Measurements from ENCODE around the gene PPEF2.
"Not testable (repeated sequence)": the region's sequence is repeated elsewhere in the genome, so short reads cannot be mapped to it uniquely, and the experiment has no call there.

Gene PPEF2

DNA sequence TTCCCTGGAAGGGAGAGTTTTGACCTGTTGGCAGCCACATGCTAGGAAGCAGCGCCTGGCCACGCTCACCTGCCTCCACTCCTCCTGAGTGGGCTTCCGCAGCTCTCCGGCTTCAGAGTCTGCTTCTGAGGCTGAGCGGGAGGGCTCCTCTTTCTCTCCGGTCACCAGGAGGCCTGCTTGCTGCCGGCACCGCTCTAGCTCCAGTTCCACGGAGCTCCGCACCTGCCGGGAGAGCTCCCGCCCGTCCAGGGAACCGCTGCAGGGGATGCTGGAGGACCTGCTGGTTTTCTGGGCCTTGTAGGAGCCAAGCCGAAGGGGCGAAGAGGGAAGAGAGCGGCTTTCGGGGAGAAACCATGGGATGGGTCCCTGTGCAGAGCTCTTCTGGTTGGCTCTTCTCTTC lies 26.0 kb downstream of the PPEF2 start:
- H3K27ac ChIP-seq (ENCODE audit: low read depth, low read length): no peak overlapping the region
- H3K4me3 ChIP-seq (ENCODE audit: low read depth in 1 of 2, low read length in 2 of 2): no peak overlapping the region
- no peaks in the 10 kb centered on the region for H3K9me3 ChIP-seq (ENCODE audit: control insufficient read depth in 1 of 2, low read length in 2 of 2)
- no peaks in the 10 kb centered on the region for H3K4me1 ChIP-seq (ENCODE audit: control insufficient read depth in 1 of 2, insufficient read depth in 2 of 2, low read length in 2 of 2)
- no peak overlapping the region for H3K9ac ChIP-seq (ENCODE audit: low read depth in 1 of 2, low read length in 2 of 2)
- no peaks in the 10 kb centered on the region for H3K27me3 ChIP-seq (ENCODE audit: control insufficient read depth in 1 of 2, insufficient read depth in 2 of 2, low read length in 2 of 2)
- H3K36me3 ChIP-seq (ENCODE audit: control insufficient read depth in 1 of 2, insufficient read depth in 2 of 2, low read length in 2 of 2): no peaks in the 10 kb centered on the region

DNA sequence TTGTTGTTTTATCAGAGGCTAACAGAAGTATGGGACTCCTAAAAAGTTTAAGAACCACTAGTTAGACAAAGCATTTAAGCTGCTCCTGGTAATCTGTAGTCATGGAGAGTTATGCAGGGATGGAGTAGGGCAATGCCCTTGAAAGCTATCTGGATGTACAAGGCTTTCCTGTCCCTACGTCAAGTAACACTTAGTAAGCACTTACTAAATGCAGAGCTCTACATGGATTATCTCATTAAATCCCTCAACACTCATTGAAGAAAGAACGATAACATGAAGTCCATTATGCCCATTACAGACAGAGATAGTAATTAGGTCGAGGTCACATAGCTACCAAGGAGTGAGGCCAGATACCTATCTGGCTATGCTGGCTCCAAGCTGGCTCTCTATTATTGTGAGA lies 33.2 kb downstream of the PPEF2 start:
- Histone ChIP-seq H3K4me1 (ENCODE audit: control insufficient read depth in 1 of 2, insufficient read depth in 2 of 2, low read length in 2 of 2) (no peaks in the 10 kb centered on the region), H3K9ac (ENCODE audit: low read depth in 1 of 2, low read length in 2 of 2) (no peak overlapping the region), H3K9me3 (ENCODE audit: control insufficient read depth in 1 of 2, low read length in 2 of 2) (no peaks in the 10 kb centered on the region), H3K27ac (ENCODE audit: low read depth, low read length) (no peak overlapping the region), H3K36me3 (ENCODE audit: control insufficient read depth in 1 of 2, insufficient read depth in 2 of 2, low read length in 2 of 2) (no peaks in the 10 kb centered on the region), H3K27me3 (ENCODE audit: control insufficient read depth in 1 of 2, insufficient read depth in 2 of 2, low read length in 2 of 2) (no peaks in the 10 kb centered on the region), H3K4me3 (ENCODE audit: low read depth in 1 of 2, low read length in 2 of 2) (no peak overlapping the region)

DNA sequence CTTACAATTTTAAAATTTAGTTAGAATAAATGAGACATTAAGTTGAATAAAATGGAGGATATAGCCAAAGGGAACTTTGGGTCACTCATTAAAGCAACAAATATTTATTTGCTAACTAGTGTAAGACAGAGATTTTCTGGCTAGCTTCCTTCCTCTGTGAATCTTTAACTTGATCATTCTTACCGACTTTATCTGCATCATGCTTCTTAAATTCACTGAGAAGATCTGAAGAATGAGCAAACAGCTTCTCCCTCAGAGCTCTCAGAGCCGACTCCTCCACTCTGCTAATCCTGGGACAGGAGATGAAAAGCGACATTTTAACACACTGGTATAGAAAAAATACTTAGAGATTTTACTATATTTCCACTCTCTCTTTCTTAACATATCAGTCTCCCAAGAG lies 35.1 kb downstream of the PPEF2 start:
- H3K36me3 ChIP-seq (ENCODE audit: control insufficient read depth in 1 of 2, insufficient read depth in 2 of 2, low read length in 2 of 2): no peaks in the 10 kb centered on the region
- no peak overlapping the region for H3K4me3 ChIP-seq (ENCODE audit: low read depth in 1 of 2, low read length in 2 of 2)
- H3K27ac ChIP-seq (ENCODE audit: low read depth, low read length): no peak overlapping the region
- no peaks in the 10 kb centered on the region for H3K27me3 ChIP-seq (ENCODE audit: control insufficient read depth in 1 of 2, insufficient read depth in 2 of 2, low read length in 2 of 2)
- no peak overlapping the region for H3K9ac ChIP-seq (ENCODE audit: low read depth in 1 of 2, low read length in 2 of 2)
- H3K9me3 ChIP-seq (ENCODE audit: control insufficient read depth in 1 of 2, low read length in 2 of 2): no peaks in the 10 kb centered on the region
- no peaks in the 10 kb centered on the region for H3K4me1 ChIP-seq (ENCODE audit: control insufficient read depth in 1 of 2, insufficient read depth in 2 of 2, low read length in 2 of 2)

DNA sequence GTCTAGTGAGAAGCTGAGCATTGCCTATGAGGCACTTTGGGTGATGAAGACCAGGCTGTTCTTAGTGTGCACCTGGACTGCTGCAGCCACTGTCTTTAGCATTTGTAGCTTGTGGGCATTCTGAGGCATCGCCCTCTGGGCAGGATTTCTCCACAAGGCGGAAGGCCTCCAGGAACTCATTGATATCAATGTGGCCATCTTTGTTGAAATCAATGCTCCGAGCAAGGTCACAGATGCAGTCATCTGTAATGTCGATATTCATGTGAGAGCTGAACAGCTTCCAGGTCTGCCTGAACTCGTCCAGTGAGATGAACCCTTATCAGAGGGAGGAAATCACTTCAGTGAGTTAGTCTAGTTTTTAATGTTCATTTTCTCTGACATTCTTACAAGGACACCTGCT lies 41.6 kb downstream of the PPEF2 start:
- H3K36me3 ChIP-seq (ENCODE audit: control insufficient read depth in 1 of 2, insufficient read depth in 2 of 2, low read length in 2 of 2): no peaks in the 10 kb centered on the region
- no peak overlapping the region for H3K9ac ChIP-seq (ENCODE audit: low read depth in 1 of 2, low read length in 2 of 2)
- peaks cover 0 to 3% of the 10 kb centered on the region in 2 donors for H3K27me3 ChIP-seq (ENCODE audit: control insufficient read depth in 1 of 2, insufficient read depth in 2 of 2, low read length in 2 of 2)

DNA sequence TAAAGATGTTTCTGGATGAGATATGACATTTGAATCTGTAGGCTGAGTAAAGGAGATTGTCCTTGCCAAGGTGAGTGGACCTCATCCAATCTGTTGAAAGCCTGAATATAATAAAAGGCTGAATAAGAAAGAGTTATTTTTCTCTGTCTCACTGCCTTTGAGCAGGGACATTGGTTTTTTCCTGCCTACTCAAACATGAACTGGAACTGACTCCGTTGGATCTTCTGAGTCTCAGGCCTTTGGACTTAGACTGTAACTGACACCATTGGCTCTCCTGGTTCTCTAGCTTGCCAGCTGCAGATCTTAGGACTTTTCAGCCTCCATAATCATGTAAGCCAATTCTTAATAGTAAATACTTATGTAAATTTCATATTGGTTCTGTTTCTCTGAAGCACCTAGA lies 43.5 kb downstream of the PPEF2 start:
- Histone ChIP-seq H3K9ac (ENCODE audit: low read depth in 1 of 2, low read length in 2 of 2) (no peak overlapping the region), H3K4me3 (ENCODE audit: low read depth in 1 of 2, low read length in 2 of 2) (no peak overlapping the region), H3K27me3 (ENCODE audit: control insufficient read depth in 1 of 2, insufficient read depth in 2 of 2, low read length in 2 of 2) (peaks cover 0 to 3% of the 10 kb centered on the region in 2 donors), H3K27ac (ENCODE audit: low read depth, low read length) (no peak overlapping the region), H3K36me3 (ENCODE audit: control insufficient read depth in 1 of 2, insufficient read depth in 2 of 2, low read length in 2 of 2) (no peaks in the 10 kb centered on the region), H3K4me1 (ENCODE audit: control insufficient read depth in 1 of 2, insufficient read depth in 2 of 2, low read length in 2 of 2) (no peaks in the 10 kb centered on the region), H3K9me3 (ENCODE audit: control insufficient read depth in 1 of 2, low read length in 2 of 2) (no peaks in the 10 kb centered on the region)

More for the DNA sequence above, 41.6 kb downstream of the PPEF2 start:
- Histone ChIP-seq H3K4me3 (ENCODE audit: low read depth in 1 of 2, low read length in 2 of 2) (no peak overlapping the region), H3K9me3 (ENCODE audit: control insufficient read depth in 1 of 2, low read length in 2 of 2) (no peaks in the 10 kb centered on the region), H3K27ac (ENCODE audit: low read depth, low read length) (no peak overlapping the region), H3K4me1 (ENCODE audit: control insufficient read depth in 1 of 2, insufficient read depth in 2 of 2, low read length in 2 of 2) (no peaks in the 10 kb centered on the region)

DNA sequence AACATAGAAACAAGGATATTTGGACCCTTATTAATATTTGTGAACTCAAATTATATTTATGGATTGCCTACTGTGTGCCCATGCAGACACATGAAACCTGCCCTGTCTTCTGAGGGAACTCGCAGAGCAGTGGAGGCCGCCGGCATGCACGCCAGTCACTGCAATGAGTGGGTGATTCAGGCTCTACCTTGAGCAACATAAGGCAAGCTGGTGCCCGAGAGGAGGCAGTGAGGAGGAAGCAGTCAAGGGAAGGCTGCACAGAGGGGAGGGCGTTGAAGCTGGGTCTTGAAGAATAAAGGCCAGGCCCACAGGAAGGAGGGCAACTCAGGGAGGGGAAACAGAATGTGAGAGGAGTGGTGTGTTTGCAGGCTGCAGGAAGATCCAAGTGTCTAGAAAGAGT lies 52.8 kb downstream of the PPEF2 start:
- H3K36me3 ChIP-seq (ENCODE audit: control insufficient read depth in 1 of 2, insufficient read depth in 2 of 2, low read length in 2 of 2): no peaks in the 10 kb centered on the region
- H3K27me3 ChIP-seq (ENCODE audit: control insufficient read depth in 1 of 2, insufficient read depth in 2 of 2, low read length in 2 of 2): no peaks in the 10 kb centered on the region
- H3K27ac ChIP-seq (ENCODE audit: low read depth, low read length): no peak overlapping the region
- peaks cover under 1 to 2% of the 10 kb centered on the region in 2 donors for H3K4me1 ChIP-seq (ENCODE audit: control insufficient read depth in 1 of 2, insufficient read depth in 2 of 2, low read length in 2 of 2)
- H3K4me3 ChIP-seq (ENCODE audit: low read depth in 1 of 2, low read length in 2 of 2): no peak overlapping the region
- no peak overlapping the region for H3K9ac ChIP-seq (ENCODE audit: low read depth in 1 of 2, low read length in 2 of 2)
- no peaks in the 10 kb centered on the region for H3K9me3 ChIP-seq (ENCODE audit: control insufficient read depth in 1 of 2, low read length in 2 of 2)

DNA sequence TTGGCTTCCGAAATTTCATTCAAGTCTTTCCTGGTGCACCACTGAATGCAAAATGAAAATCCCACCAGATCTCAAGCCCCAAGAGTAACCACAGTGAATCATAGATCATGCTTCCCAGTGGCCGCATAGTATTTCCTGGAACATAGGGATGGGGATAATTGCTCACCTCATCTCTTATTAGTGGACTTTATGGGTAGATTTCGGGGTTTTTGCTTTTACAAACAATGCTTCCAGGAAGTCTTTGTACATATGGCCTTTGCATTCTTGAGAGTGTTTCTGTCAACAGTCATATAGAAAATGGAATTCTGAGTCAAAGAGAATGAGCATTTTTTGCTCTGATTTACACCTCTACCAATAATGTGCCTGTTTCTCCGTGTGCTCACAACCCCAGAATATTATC lies 53.4 kb downstream of the PPEF2 start:
- Histone ChIP-seq H3K4me3 (ENCODE audit: low read depth in 1 of 2, low read length in 2 of 2) (no peak overlapping the region), H3K27ac (ENCODE audit: low read depth, low read length) (no peak overlapping the region), H3K36me3 (ENCODE audit: control insufficient read depth in 1 of 2, insufficient read depth in 2 of 2, low read length in 2 of 2) (no peaks in the 10 kb centered on the region), H3K9ac (ENCODE audit: low read depth in 1 of 2, low read length in 2 of 2) (no peak overlapping the region), H3K9me3 (ENCODE audit: control insufficient read depth in 1 of 2, low read length in 2 of 2) (no peaks in the 10 kb centered on the region), H3K4me1 (ENCODE audit: control insufficient read depth in 1 of 2, insufficient read depth in 2 of 2, low read length in 2 of 2) (peaks cover 3 to 7% of the 10 kb centered on the region in 2 donors), H3K27me3 (ENCODE audit: control insufficient read depth in 1 of 2, insufficient read depth in 2 of 2, low read length in 2 of 2) (no peaks in the 10 kb centered on the region)

DNA sequence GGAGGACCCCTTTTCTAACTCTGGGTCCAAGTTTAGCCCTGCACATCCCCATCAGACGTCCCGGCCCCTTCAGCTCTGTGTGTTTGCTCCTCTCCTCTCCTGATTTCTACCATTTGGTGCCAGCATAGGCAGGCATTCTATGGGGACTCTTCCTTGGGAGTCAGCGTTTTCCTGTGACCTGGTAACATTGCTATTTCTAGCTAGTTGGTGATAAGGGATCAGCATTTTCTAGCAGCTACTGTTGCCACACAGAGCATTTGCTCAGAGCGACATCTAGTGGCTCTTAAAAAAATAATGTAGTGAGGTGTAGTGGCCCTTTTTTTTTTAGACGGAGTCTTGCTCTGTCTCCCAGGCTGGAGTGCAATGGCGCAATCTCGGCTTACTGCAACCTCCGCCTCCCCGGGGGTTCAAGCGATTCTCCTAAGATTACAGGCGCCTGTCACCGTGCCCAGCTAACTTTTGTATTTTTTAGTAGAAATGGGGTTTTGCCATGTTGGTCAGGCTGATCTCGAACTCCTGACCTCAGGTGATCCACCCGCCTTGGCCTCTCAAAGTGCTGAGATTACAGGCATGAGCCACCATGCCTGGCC lies 54.0 kb downstream of the PPEF2 start:
- H3K9ac ChIP-seq (ENCODE audit: low read depth in 1 of 2, low read length in 2 of 2); H3K4me3 ChIP-seq (ENCODE audit: low read depth in 1 of 2, low read length in 2 of 2); H3K9me3 ChIP-seq (ENCODE audit: control insufficient read depth in 1 of 2, low read length in 2 of 2); H3K27ac ChIP-seq (ENCODE audit: low read depth, low read length); H3K4me1 ChIP-seq (ENCODE audit: control insufficient read depth in 1 of 2, insufficient read depth in 2 of 2, low read length in 2 of 2); H3K36me3 ChIP-seq (ENCODE audit: control insufficient read depth in 1 of 2, insufficient read depth in 2 of 2, low read length in 2 of 2); H3K27me3 ChIP-seq (ENCODE audit: control insufficient read depth in 1 of 2, insufficient read depth in 2 of 2, low read length in 2 of 2): not testable (repeated sequence)

DNA sequence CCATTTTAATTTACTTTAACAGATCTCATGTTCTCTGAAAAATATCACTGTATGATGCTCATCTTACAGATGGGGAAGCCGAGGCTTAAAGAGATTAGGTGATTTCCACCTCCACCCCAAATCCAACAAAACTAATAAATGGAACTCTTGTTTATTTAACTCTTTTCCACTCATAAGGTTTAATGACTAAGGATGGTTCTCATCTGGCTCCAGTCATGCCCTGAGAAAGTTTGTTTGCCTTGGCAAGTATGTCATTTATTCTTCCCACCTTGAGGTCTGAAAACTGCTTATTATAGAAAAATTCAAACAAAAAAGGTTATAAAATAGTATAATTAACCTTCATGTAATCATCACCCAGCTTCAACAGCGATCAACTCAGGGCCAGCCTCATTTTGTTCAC lies 56.3 kb downstream of the PPEF2 start:
- Histone ChIP-seq H3K4me3 (ENCODE audit: low read depth in 1 of 2, low read length in 2 of 2) (no peak overlapping the region), H3K27me3 (ENCODE audit: control insufficient read depth in 1 of 2, insufficient read depth in 2 of 2, low read length in 2 of 2) (no peaks in the 10 kb centered on the region), H3K27ac (ENCODE audit: low read depth, low read length) (no peak overlapping the region), H3K4me1 (ENCODE audit: control insufficient read depth in 1 of 2, insufficient read depth in 2 of 2, low read length in 2 of 2) (peaks cover 3 to 10% of the 10 kb centered on the region in 2 donors), H3K9ac (ENCODE audit: low read depth in 1 of 2, low read length in 2 of 2) (no peak overlapping the region), H3K36me3 (ENCODE audit: control insufficient read depth in 1 of 2, insufficient read depth in 2 of 2, low read length in 2 of 2) (no peaks in the 10 kb centered on the region), H3K9me3 (ENCODE audit: control insufficient read depth in 1 of 2, low read length in 2 of 2) (no peaks in the 10 kb centered on the region)

DNA sequence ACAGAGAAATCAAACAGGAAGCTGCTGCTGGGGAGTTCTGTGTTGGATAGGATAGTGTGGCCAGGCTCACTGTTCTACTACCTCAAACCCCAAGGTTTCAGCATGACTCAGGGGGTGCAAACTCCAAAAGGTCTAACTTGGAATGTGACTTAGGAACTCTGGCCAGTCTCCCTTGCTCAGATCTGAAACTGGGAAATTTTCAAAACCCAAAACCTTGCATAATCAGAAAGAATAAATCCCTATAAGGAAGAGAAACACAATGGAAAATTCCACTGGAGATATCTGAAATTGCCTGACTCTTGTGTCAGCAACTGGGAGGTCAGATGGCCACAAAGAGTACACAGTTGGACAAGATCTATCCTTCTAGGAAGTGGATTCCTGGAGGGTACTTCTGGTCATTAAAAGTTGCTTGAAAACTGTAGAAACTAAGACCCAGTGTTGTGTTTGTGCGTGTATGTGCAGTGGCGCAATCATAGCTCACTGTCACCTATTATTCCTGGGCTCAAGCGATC lies 58.0 kb downstream of the PPEF2 start:
- H3K9ac ChIP-seq (ENCODE audit: low read depth in 1 of 2, low read length in 2 of 2): no peak overlapping the region
- H3K36me3 ChIP-seq (ENCODE audit: control insufficient read depth in 1 of 2, insufficient read depth in 2 of 2, low read length in 2 of 2): no peaks in the 10 kb centered on the region
- H3K4me1 ChIP-seq (ENCODE audit: control insufficient read depth in 1 of 2, insufficient read depth in 2 of 2, low read length in 2 of 2): peaks cover 3 to 10% of the 10 kb centered on the region in 2 donors
- H3K27me3 ChIP-seq (ENCODE audit: control insufficient read depth in 1 of 2, insufficient read depth in 2 of 2, low read length in 2 of 2): no peaks in the 10 kb centered on the region
- no peak overlapping the region for H3K4me3 ChIP-seq (ENCODE audit: low read depth in 1 of 2, low read length in 2 of 2)
- no peaks in the 10 kb centered on the region for H3K9me3 ChIP-seq (ENCODE audit: control insufficient read depth in 1 of 2, low read length in 2 of 2)
- H3K27ac ChIP-seq (ENCODE audit: low read depth, low read length): no peak overlapping the region

DNA sequence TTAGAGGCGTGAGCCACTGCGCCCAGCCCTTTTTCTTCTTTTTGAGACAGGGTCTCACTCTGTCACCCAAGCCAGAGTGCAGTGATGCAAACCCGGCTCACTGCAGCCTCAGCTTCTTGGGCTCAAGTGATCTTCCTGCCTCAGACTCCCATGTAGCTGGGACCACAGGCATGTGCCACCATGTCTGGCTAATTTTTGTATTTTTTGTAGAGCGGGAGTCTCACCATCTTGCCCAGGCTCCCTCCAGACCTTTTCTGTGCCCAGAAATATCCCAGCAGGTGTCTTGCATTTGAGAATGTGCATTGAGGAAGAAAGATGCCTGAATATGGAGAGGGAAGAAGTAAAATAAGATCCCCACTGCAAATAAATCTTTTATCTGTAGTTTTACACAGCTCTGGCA lies 58.7 kb downstream of the PPEF2 start:
- Histone ChIP-seq H3K27ac (ENCODE audit: low read depth, low read length) (no peak overlapping the region), H3K9me3 (ENCODE audit: control insufficient read depth in 1 of 2, low read length in 2 of 2) (no peaks in the 10 kb centered on the region), H3K36me3 (ENCODE audit: control insufficient read depth in 1 of 2, insufficient read depth in 2 of 2, low read length in 2 of 2) (no peaks in the 10 kb centered on the region), H3K4me1 (ENCODE audit: control insufficient read depth in 1 of 2, insufficient read depth in 2 of 2, low read length in 2 of 2) (peaks cover 3 to 10% of the 10 kb centered on the region in 2 donors), H3K9ac (ENCODE audit: low read depth in 1 of 2, low read length in 2 of 2) (no peak overlapping the region), H3K4me3 (ENCODE audit: low read depth in 1 of 2, low read length in 2 of 2) (no peak overlapping the region), H3K27me3 (ENCODE audit: control insufficient read depth in 1 of 2, insufficient read depth in 2 of 2, low read length in 2 of 2) (no peaks in the 10 kb centered on the region)

All from duodenal mucosa (tissue), 2 donors.